AG10803 (cell line): ENCODE measurements around the gene EDEM3.
"Not testable (repeated sequence)": the region's sequence is repeated elsewhere in the genome, so short reads cannot be mapped to it uniquely, and the experiment has no call there.

Experiments
- DNase-seq: peaks from one replicate; pipeline ENCODE4 v3.0.0; 2010; ENCODE audit warnings: low read depth
- H3K4me3 ChIP-seq: 2 replicates; pipeline ENCODE4 v1.5.1; 2011; ENCODE audit warnings: mild to moderate bottlenecking, low read length, control low read depth
- CTCF ChIP-seq: conservative IDR thresholded peaks from 2 replicates; pipeline ENCODE4 v1.5.1; 2011; ENCODE audit warnings: mild to moderate bottlenecking, low read length, control low read depth, inconsistent platforms

EDEM3 gene

GRCh38 chr1:184686540-184686939, 68.1 kb downstream of the EDEM3 start:
- TF ChIP-seq CTCF, result no peak
- no peak for DNase-seq
- no peak overlapping the region for H3K4me3 ChIP-seq

- TF ChIP-seq CTCF, result no peak
- DNase-seq, result no peak
- H3K4me3 ChIP-seq, result no peak overlapping the region
Observed at GRCh38 chr1:184685116-184685515, 69.5 kb downstream of the EDEM3 start.

- TF ChIP-seq CTCF, result no peak
- H3K4me3 ChIP-seq, result no peak overlapping the region
- peak; percentile 28 for DNase-seq
Observed at GRCh38 chr1:184684285-184685074, 70.2 kb downstream of the EDEM3 start.

GRCh38 chr1:184682956-184683355, 71.7 kb downstream of the EDEM3 start:
- no peak for TF ChIP-seq CTCF
- H3K4me3 ChIP-seq, result no peak overlapping the region
- DNase-seq, result no peak

- not testable (repeated sequence) for H3K4me3 ChIP-seq, DNase-seq
Observed at GRCh38 chr1:184680611-184681225, 73.9 kb downstream of the EDEM3 start.

DNA sequence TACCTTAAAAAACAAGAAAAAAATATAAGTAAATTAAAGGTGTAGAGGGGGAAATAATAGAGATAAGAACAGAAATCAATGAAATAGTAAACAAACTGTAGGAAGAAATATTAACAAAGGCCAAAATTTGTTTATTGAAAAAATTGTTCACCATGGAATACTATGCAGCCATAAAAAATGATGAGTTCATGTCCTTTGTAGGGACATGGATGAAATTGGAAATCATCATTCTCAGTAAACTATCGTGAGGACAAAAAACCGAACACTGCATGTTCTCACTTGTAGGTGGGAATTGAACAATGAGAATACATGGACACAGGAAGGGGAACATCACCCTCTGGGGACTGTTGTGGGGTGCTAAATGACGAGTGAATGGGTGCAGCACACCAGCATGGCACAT, 75.2 kb downstream of the EDEM3 start:
- DNase-seq, H3K4me3 ChIP-seq: not testable (repeated sequence)

GRCh38 chr1:184677344-184677743, 77.3 kb downstream of the EDEM3 start:
- no peak for TF ChIP-seq CTCF
- no peak for DNase-seq
- H3K4me3 ChIP-seq, result no peak overlapping the region

DNA sequence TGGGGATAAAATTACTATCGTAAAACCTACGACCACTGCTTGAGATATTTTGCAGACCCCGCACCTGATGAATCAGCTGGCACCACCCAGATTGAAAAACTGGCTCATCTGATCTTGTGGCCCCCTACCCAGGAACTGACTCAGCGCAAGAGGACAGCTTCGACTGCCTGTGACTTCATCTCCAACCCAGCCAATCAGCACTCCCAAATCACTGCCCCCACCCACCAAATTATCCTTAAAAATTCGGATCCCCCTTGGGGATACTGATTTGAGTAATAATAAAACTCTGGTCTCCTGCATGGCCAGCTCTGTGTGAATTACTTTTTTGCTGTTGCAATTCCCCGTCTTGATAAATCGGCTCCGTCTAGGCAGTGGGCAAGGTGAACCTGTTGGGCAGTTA, 81.4 kb downstream of the EDEM3 start:
- H3K4me3 ChIP-seq, result no peak overlapping the region
- TF ChIP-seq CTCF, result no peak
- no peak for DNase-seq
